WTC11 (cell line): ENCODE results near the gene HRH3. TPM values are rescaled to one million over a fixed set of nuclear protein-coding genes. Genes with fewer than 3 reads are reported as not detected.

Experiments used
- ATAC-seq: fragments of 200-7000 bp; cut with Tn5 transposase; 2 replicates; pipeline ENCODE4 v1.10.0; 2021; ENCODE audit warnings: mild to moderate bottlenecking, moderate library complexity
- CTCF ChIA-PET: fragments of 300-600 bp; sonication (Branson Sonifier 250); formaldehyde crosslinking; loops from one replicate; lab custom pipeline; 2021; ENCODE audit warnings: antibody characterized with exemption; lab: Charles Lee
- POLR2A ChIA-PET: fragments of 350-600 bp; sonication (Branson Sonifier 250); formaldehyde crosslinking; loops from one replicate; lab custom pipeline; 2021; ENCODE audit warnings: antibody characterized with exemption; lab: Charles Lee
- DNase-seq: peaks from one replicate; pipeline ENCODE4 v3.0.0; 2021; ENCODE audit warnings: low spot score
- H3K27ac Mint-ChIP-seq: 2 replicates; pipeline ENCODE4 v1.8.0; 2021; ENCODE audit warnings: mixed read lengths
- H3K27me3 Mint-ChIP-seq: 2 replicates; pipeline ENCODE4 v1.8.0; 2021; ENCODE audit warnings: low read depth, mild to moderate bottlenecking, moderate library complexity, mixed read lengths
- H3K36me3 Mint-ChIP-seq: 2 replicates; pipeline ENCODE4 v1.8.0; 2021; ENCODE audit warnings: mixed read lengths
- H3K4me1 Mint-ChIP-seq: 2 replicates; pipeline ENCODE4 v1.8.0; 2022; ENCODE audit warnings: mixed read lengths
- H3K4me3 Mint-ChIP-seq: 2 replicates; pipeline ENCODE4 v1.8.0; 2021; ENCODE audit warnings: mild to moderate bottlenecking, moderate library complexity, mixed read lengths
- H3K9me3 Mint-ChIP-seq: 2 replicates; pipeline ENCODE4 v1.8.0; 2021; ENCODE audit warnings: mixed read lengths
- CREB1 ChIP-seq: sonication (generic); formaldehyde crosslinking; IDR thresholded peaks from 2 replicates; pipeline ENCODE4 v1.8.0; 2023; ENCODE audit warnings: mild to moderate bottlenecking, missing genetic modification reagents
- CTCF ChIP-seq: fragments of 200-600 bp; IDR thresholded peaks from 2 replicates; pipeline ENCODE4 v1.8.0; 2022; ENCODE audit warnings: antibody characterized with exemption
- E2F4 ChIP-seq: sonication (generic); formaldehyde crosslinking; IDR thresholded peaks from 2 replicates; pipeline ENCODE4 v1.8.1; 2022; ENCODE audit warnings: low read depth, mild to moderate bottlenecking, moderate library complexity, missing genetic modification reagents, borderline replicate concordance
- ERG ChIP-seq: fragments of 250-450 bp; sonication (Bioruptor Pico); IDR thresholded peaks from 2 replicates; pipeline ENCODE4 v1.8.0; 2021; ENCODE audit warnings: mild to moderate bottlenecking
- ESRRA ChIP-seq: sonication (generic); formaldehyde crosslinking; IDR thresholded peaks from 2 replicates; pipeline ENCODE4 v1.8.1; 2022; ENCODE audit warnings: mild to moderate bottlenecking, missing genetic modification reagents, borderline replicate concordance
- FOXK1 ChIP-seq: sonication (generic); formaldehyde crosslinking; IDR thresholded peaks from 2 replicates; pipeline ENCODE4 v1.8.0; 2022; ENCODE audit warnings: mild to moderate bottlenecking, moderate library complexity, missing genetic modification reagents
- FOXP4 ChIP-seq: sonication (generic); formaldehyde crosslinking; IDR thresholded peaks from 2 replicates; pipeline ENCODE4 v1.8.0; 2022; ENCODE audit warnings: mild to moderate bottlenecking, missing genetic modification reagents
- NFYB ChIP-seq: sonication (generic); formaldehyde crosslinking; conservative IDR thresholded peaks from 2 replicates; pipeline ENCODE4 v1.8.0; 2022; ENCODE audit warnings: low read depth, missing genetic modification reagents
- OVOL2 ChIP-seq: fragments of 250-450 bp; sonication (Bioruptor Pico); IDR thresholded peaks from 2 replicates; pipeline ENCODE4 v1.9.0; 2021; ENCODE audit warnings: mild to moderate bottlenecking, borderline replicate concordance
- RORB ChIP-seq: fragments of 250-450 bp; sonication (Bioruptor Pico); IDR thresholded peaks from 2 replicates; pipeline ENCODE4 v1.9.0; 2021; ENCODE audit warnings: mild to moderate bottlenecking
- SOX15 ChIP-seq: fragments of 250-450 bp; sonication (Bioruptor Pico); IDR thresholded peaks from 2 replicates; pipeline ENCODE4 v1.9.0; 2021; ENCODE audit warnings: mild to moderate bottlenecking
- TCF7 ChIP-seq: sonication (generic); formaldehyde crosslinking; IDR thresholded peaks from 2 replicates; pipeline ENCODE4 v1.8.0; 2022; ENCODE audit warnings: mild to moderate bottlenecking, low read depth, missing genetic modification reagents, moderate library complexity
- TEAD4 ChIP-seq: sonication (generic); formaldehyde crosslinking; IDR thresholded peaks from 2 replicates; pipeline ENCODE4 v1.8.0; 2022; ENCODE audit warnings: mild to moderate bottlenecking, missing genetic modification reagents
- TP53 ChIP-seq: sonication (generic); formaldehyde crosslinking; IDR thresholded peaks from 2 replicates; pipeline ENCODE4 v1.8.1; 2023; ENCODE audit warnings: mild to moderate bottlenecking, missing genetic modification reagents
- ZNF232 ChIP-seq: sonication (generic); formaldehyde crosslinking; IDR thresholded peaks from 2 replicates; pipeline ENCODE4 v1.8.0; 2022; ENCODE audit warnings: mild to moderate bottlenecking, missing genetic modification reagents
- ZNF532 ChIP-seq: fragments of 250-450 bp; sonication (Bioruptor Pico); IDR thresholded peaks from 2 replicates; pipeline ENCODE4 v1.9.0; 2021; ENCODE audit warnings: mild to moderate bottlenecking, borderline replicate concordance
- total RNA-seq: library from RNA; stranded (reverse); gene quantifications from 3 replicates; pipeline ENCODE4 v1.2.3, GENCODE V29; 2021

HRH3 gene
- total RNA-seq, 1 experiment from 2014 or later = 3.3 TPM

- DNase-seq (no peak), ATAC-seq (no peak)
- no peaks in the 10 kb centered on the region for H3K27me3 Mint-ChIP-seq
- TF ChIP-seq FOXK1 (CRISPR knock-in tag) = no peak
- no peak for TF ChIP-seq E2F4 (CRISPR knock-in tag)
- TF ChIP-seq SOX15 (CRISPR knock-in tag) = no peak
- no peak for TF ChIP-seq TEAD4 (CRISPR knock-in tag)
- no peak for TF ChIP-seq ERG
- TF ChIP-seq CREB1 (CRISPR knock-in tag) = no peak
- no peak for TF ChIP-seq ZNF532
- TF ChIP-seq ESRRA = no peak
- no peak for TF ChIP-seq RORB (CRISPR knock-in tag)
- TF ChIP-seq NFYB (CRISPR knock-in tag) = no peak
- no peak for TF ChIP-seq OVOL2 (CRISPR knock-in tag)
- CTCF ChIA-PET = no interaction called here
- POLR2A ChIA-PET = no interaction called here
- no peak overlapping the region for H3K4me3 Mint-ChIP-seq
- no peak overlapping the region for H3K27ac Mint-ChIP-seq
- H3K4me1 Mint-ChIP-seq = no peaks in the 10 kb centered on the region
- no peaks in the 10 kb centered on the region for H3K9me3 Mint-ChIP-seq
- peaks cover 4% of the 10 kb centered on the region; the same call in 1 of the 2 replicates for H3K36me3 Mint-ChIP-seq
Measured at GRCh38 chr20:62191781-62192559, 28.1 kb downstream of the HRH3 start.

GRCh38 chr20:62190639-62191411 lies 29.3 kb downstream of the HRH3 start:
- ChIA-PET POLR2A (no interaction called here), CTCF (interaction anchor here (1.0 to 1.2 kb wide), 2 partner anchors 34 to 180 kb away, joined by 4 to 5 read pairs; no protein-coding TSS in a partner anchor)
- Mint-ChIP-seq H3K27me3 (no peaks in the 10 kb centered on the region), H3K27ac (peak overlapping the region; percentile 80), H3K36me3 (peaks cover 4% of the 10 kb centered on the region; the same call in 1 of the 2 replicates), H3K4me1 (no peaks in the 10 kb centered on the region), H3K4me3 (no peak overlapping the region), H3K9me3 (no peaks in the 10 kb centered on the region)
- DNase-seq (no peak), ATAC-seq (peak; percentile 38)
- TF ChIP-seq ZNF232 (CRISPR knock-in tag) (no peak), CTCF (no peak), FOXP4 (CRISPR knock-in tag) (no peak), TP53 (CRISPR knock-in tag) (no peak), TCF7 (CRISPR knock-in tag) (no peak)
